OCI-LY3 (cell line): Measurements from ENCODE around the gene CIT.

Experiments used
- CTCF ChIP-seq: fragments of 200-600, 300-600 bp; sonication (generic); IDR thresholded peaks from 2 replicates; pipeline ENCODE4 v1.5.1; 2014; ENCODE audit warnings: antibody characterized with exemption, low read length, low read depth
- EZH2phosphoT487 ChIP-seq: fragments of 200-600 bp; shearing (Covaris generic); IDR thresholded peaks from 2 replicates; pipeline ENCODE4 v1.6.1; 2018; ENCODE audit warnings: antibody characterized with exemption, mixed run types, low read depth

GRCh38 chr12:119720349-119720748 is 156.8 kb downstream of the CIT start:
- TF ChIP-seq CTCF (no peak), EZH2phosphoT487 (no peak)
